H9 (cell line): ENCODE data around the gene FAM222B. TPM values are rescaled to one million over a fixed set of nuclear protein-coding genes. Genes with fewer than 3 reads are reported as not detected.
A peak's percentile ranks its signal among the peaks of the same experiment; 100 is the strongest.

Source experiments
- DNase-seq: peaks from one replicate; pipeline ENCODE4 v3.0.0-alpha.2; 2017
- H2AFZ ChIP-seq: one replicate; pipeline ENCODE4 v1.6.1; 2013; ENCODE audit warnings: mild to moderate bottlenecking, low read length, control low read depth, moderate library complexity
- H2AK5ac ChIP-seq: 2 replicates; pipeline ENCODE4 v1.6.1; 2013; ENCODE audit warnings: low read length, control low read depth, mixed read lengths; ENCODE audit not compliant: insufficient read length
- H2BK120ac ChIP-seq: one replicate; pipeline ENCODE4 v1.6.1; 2013; ENCODE audit warnings: low read depth, mild to moderate bottlenecking, low read length, control low read depth, inconsistent platforms; ENCODE audit not compliant: poor library complexity, severe bottlenecking
- H2BK12ac ChIP-seq: 2 replicates; pipeline ENCODE4 v1.6.1; 2013; ENCODE audit warnings: low read length, control low read depth, mixed read lengths, low read depth; ENCODE audit not compliant: insufficient read length
- H2BK15ac ChIP-seq: 2 replicates; pipeline ENCODE4 v1.6.1; 2013; ENCODE audit warnings: low read depth, low read length, control low read depth
- H2BK20ac ChIP-seq: one replicate; pipeline ENCODE4 v1.6.1; 2013; ENCODE audit warnings: low read depth, mild to moderate bottlenecking, low read length, control low read depth, inconsistent platforms; ENCODE audit not compliant: poor library complexity, severe bottlenecking
- H2BK5ac ChIP-seq: 2 replicates; pipeline ENCODE4 v1.6.1; 2013; ENCODE audit warnings: low read length, control low read depth, mixed read lengths; ENCODE audit not compliant: insufficient read length
- H3K14ac ChIP-seq: 2 replicates; pipeline ENCODE4 v1.6.1; 2013; ENCODE audit warnings: low read length, control low read depth; ENCODE audit not compliant: insufficient read depth
- H3K18ac ChIP-seq: 2 replicates; pipeline ENCODE4 v1.6.1; 2013; ENCODE audit warnings: low read depth, mild to moderate bottlenecking, mixed read lengths, low read length, control low read depth; ENCODE audit not compliant: insufficient read length
- H3K23ac ChIP-seq: 2 replicates; pipeline ENCODE4 v1.6.1; 2013; ENCODE audit warnings: low read length, control low read depth, mixed read lengths, low read depth; ENCODE audit not compliant: insufficient read length
- H3K23me2 ChIP-seq: 2 replicates; pipeline ENCODE4 v1.6.1; 2013; ENCODE audit warnings: low read depth, mild to moderate bottlenecking, mixed read lengths, low read length, control low read depth; ENCODE audit not compliant: insufficient read length, poor library complexity, severe bottlenecking
- H3K27ac ChIP-seq: 2 replicates; pipeline ENCODE4 v1.5.1; 2013; ENCODE audit warnings: low read length, control low read depth, mixed read lengths, low read depth; ENCODE audit not compliant: insufficient read length
- H3K27me3 ChIP-seq: 2 replicates; pipeline ENCODE4 v1.6.1; 2013; ENCODE audit warnings: low read length, control low read depth, inconsistent platforms; ENCODE audit not compliant: insufficient read depth
- H3K4ac ChIP-seq: 2 replicates; pipeline ENCODE4 v1.6.1; 2013; ENCODE audit warnings: low read depth, mild to moderate bottlenecking, control low read depth, inconsistent platforms, low read length, moderate library complexity
- H3K4me1 ChIP-seq: 2 replicates; pipeline ENCODE4 v1.6.1; 2013; ENCODE audit warnings: low read length, control low read depth, inconsistent platforms; ENCODE audit not compliant: insufficient read depth
- H3K4me2 ChIP-seq: 2 replicates; pipeline ENCODE4 v1.6.1; 2013; ENCODE audit warnings: low read length, control low read depth, mixed read lengths; ENCODE audit not compliant: insufficient read length, insufficient read depth
- H3K56ac ChIP-seq: 2 replicates; pipeline ENCODE4 v1.6.1; 2013; ENCODE audit warnings: low read depth, mild to moderate bottlenecking, mixed read lengths, low read length, control low read depth; ENCODE audit not compliant: insufficient read length
- H3K79me1 ChIP-seq: 2 replicates; pipeline ENCODE4 v1.6.1; 2013; ENCODE audit warnings: low read depth, mild to moderate bottlenecking, moderate library complexity, low read length, control low read depth, inconsistent platforms; ENCODE audit not compliant: insufficient read depth, poor library complexity, severe bottlenecking
- H3K79me2 ChIP-seq: 2 replicates; pipeline ENCODE4 v1.6.1; 2013; ENCODE audit warnings: low read length, control low read depth, inconsistent platforms; ENCODE audit not compliant: insufficient read depth
- H3K9ac ChIP-seq: 2 replicates; pipeline ENCODE4 v1.6.1; 2013; ENCODE audit warnings: low read length, control low read depth, mixed read lengths; ENCODE audit not compliant: insufficient read length; ENCODE audit errors: extremely low read depth
- H3K9me3 ChIP-seq: one replicate; pipeline ENCODE4 v1.6.1; 2013; ENCODE audit warnings: low read depth, low read length, inconsistent platforms; ENCODE audit not compliant: control insufficient read depth
- H3T11ph ChIP-seq: one replicate; pipeline ENCODE4 v1.6.1; 2013; ENCODE audit warnings: mild to moderate bottlenecking, low read length, control low read depth, inconsistent platforms
- H4K20me1 ChIP-seq: one replicate; pipeline ENCODE4 v1.6.1; 2013; ENCODE audit not compliant: control insufficient read depth, insufficient read length, insufficient read depth
- H4K5ac ChIP-seq: 2 replicates; pipeline ENCODE4 v1.6.1; 2013; ENCODE audit warnings: low read depth, mild to moderate bottlenecking, mixed read lengths, low read length, control low read depth; ENCODE audit not compliant: insufficient read length
- H4K8ac ChIP-seq: replicated peaks from 2 replicates; pipeline ENCODE4 v1.6.1; 2013; ENCODE audit warnings: low read length, control low read depth, mixed read lengths, low read depth; ENCODE audit not compliant: insufficient read length
- H4K91ac ChIP-seq: 2 replicates; pipeline ENCODE4 v1.6.1; 2013; ENCODE audit warnings: low read depth, mild to moderate bottlenecking, moderate library complexity, mixed read lengths, low read length, control low read depth; ENCODE audit not compliant: insufficient read length
- H3K27ac Mint-ChIP-seq, 3 experiments: 2 replicates in 2 of 3; 3 replicates in 1 of 3; pipeline ENCODE4 v1.8.0; 2020 to 2021; ENCODE audit warnings: mixed read lengths in 3 of 3, mild to moderate bottlenecking in 1 of 3, moderate library complexity in 1 of 3
- H3K27me3 Mint-ChIP-seq: 2 replicates; pipeline ENCODE4 v1.8.0; 2021; ENCODE audit warnings: low read depth, mild to moderate bottlenecking, moderate library complexity, mixed read lengths
- H3K36me3 Mint-ChIP-seq, 3 experiments: 2 replicates in 2 of 3; 3 replicates in 1 of 3; pipeline ENCODE4 v1.8.0; 2020 to 2021; ENCODE audit warnings: low read depth in 3 of 3, mixed read lengths in 3 of 3; ENCODE audit not compliant: insufficient read depth in 1 of 3
- H3K4me1 Mint-ChIP-seq, 2 experiments: 2 replicates each; pipeline ENCODE4 v1.8.0; 2020; ENCODE audit warnings: mixed read lengths in 2 of 2
- H3K4me3 Mint-ChIP-seq, 2 experiments: 2 replicates in 1 of 2; 3 replicates in 1 of 2; pipeline ENCODE4 v1.8.0; 2020 to 2021; ENCODE audit warnings: mild to moderate bottlenecking in 2 of 2, mixed read lengths in 2 of 2, moderate library complexity in 1 of 2
- H3K9me3 Mint-ChIP-seq, 2 experiments: 2 replicates in 1 of 2; 3 replicates in 1 of 2; pipeline ENCODE4 v1.8.0; 2020; ENCODE audit warnings: mild to moderate bottlenecking in 2 of 2, mixed read lengths in 2 of 2, moderate library complexity in 1 of 2
- WGBS: extraction: QIAGEN DNeasy Blood & Tissue Kit; methylation state at CpG from one replicate; pipeline ENCODE4 v1.1.7; 2013; ENCODE audit warnings: missing lambda C conversion rate, low lambda C conversion rate, mixed read lengths; ENCODE audit not compliant: insufficient read length; ENCODE audit errors: extremely low coverage; 5-methylcytosine and 5-hydroxymethylcytosine counted together
- total RNA-seq: library from RNA; stranded (reverse); gene quantifications from 2 replicates; pipeline ENCODE4 v1.2.1, GENCODE V29; 2021
- TF ChIP-seq, protein P1 (sequence below): fragments of 200-600 bp; sonication (generic); conservative IDR thresholded peaks from 3 replicates; pipeline ENCODE4 v1.8.0; 2021; ENCODE audit warnings: antibody characterized with exemption, mild to moderate bottlenecking

Gene FAM222B
- total RNA-seq, 1 experiment from 2014 or later: 76.1 TPM

- H3K36me3 Mint-ChIP-seq: peaks cover 40 to 58% (median 48%) of the 10 kb centered on the region in 3 experiments; a peak in 6 of 7 replicates
- no peak overlapping the region for H3K56ac ChIP-seq
- DNase-seq: peak; percentile 94
- no peak overlapping the region for H3K18ac ChIP-seq
- H2BK15ac ChIP-seq: no peak overlapping the region
- H3K27ac ChIP-seq: peak overlapping the region; percentile 89
- no peak overlapping the region for H3K23ac ChIP-seq
- no peak overlapping the region for H4K91ac ChIP-seq
- no peaks in the 10 kb centered on the region for H4K20me1 ChIP-seq
- WGBS: no CpG with 5 or more reads among the region's 9 CpGs
- no peak overlapping the region for H2BK20ac ChIP-seq
- H3K79me1 ChIP-seq: no peaks in the 10 kb centered on the region
- peak overlapping the region; percentile 41 to 97 (median 95) for H3K27ac Mint-ChIP-seq
- H3K9ac ChIP-seq: no peak overlapping the region
- no peak overlapping the region for H3K4ac ChIP-seq
- peaks cover 40 to 44% of the 10 kb centered on the region in 2 experiments for H3K4me1 Mint-ChIP-seq
- no peak overlapping the region for H2BK120ac ChIP-seq
- H2AK5ac ChIP-seq: no peak overlapping the region
- TF ChIP-seq, protein P1, sequence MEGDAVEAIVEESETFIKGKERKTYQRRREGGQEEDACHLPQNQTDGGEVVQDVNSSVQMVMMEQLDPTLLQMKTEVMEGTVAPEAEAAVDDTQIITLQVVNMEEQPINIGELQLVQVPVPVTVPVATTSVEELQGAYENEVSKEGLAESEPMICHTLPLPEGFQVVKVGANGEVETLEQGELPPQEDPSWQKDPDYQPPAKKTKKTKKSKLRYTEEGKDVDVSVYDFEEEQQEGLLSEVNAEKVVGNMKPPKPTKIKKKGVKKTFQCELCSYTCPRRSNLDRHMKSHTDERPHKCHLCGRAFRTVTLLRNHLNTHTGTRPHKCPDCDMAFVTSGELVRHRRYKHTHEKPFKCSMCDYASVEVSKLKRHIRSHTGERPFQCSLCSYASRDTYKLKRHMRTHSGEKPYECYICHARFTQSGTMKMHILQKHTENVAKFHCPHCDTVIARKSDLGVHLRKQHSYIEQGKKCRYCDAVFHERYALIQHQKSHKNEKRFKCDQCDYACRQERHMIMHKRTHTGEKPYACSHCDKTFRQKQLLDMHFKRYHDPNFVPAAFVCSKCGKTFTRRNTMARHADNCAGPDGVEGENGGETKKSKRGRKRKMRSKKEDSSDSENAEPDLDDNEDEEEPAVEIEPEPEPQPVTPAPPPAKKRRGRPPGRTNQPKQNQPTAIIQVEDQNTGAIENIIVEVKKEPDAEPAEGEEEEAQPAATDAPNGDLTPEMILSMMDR: no peak
- H3K4me2 ChIP-seq: peak overlapping the region; percentile 49
- H4K8ac ChIP-seq: no peak overlapping the region
- peaks cover 12% of the 10 kb centered on the region; the same call in 1 of the 2 replicates for H3K4me1 ChIP-seq
- no peaks in the 10 kb centered on the region for H3K79me2 ChIP-seq
- no peak overlapping the region for H2BK12ac ChIP-seq
- H3K27me3 ChIP-seq: no peaks in the 10 kb centered on the region
- H3K27me3 Mint-ChIP-seq: 0 out of 2 replicates have a peak, but pooled peaks cover 1% of the 10 kb centered on the region
- H3K14ac ChIP-seq: no peak overlapping the region
- no peak overlapping the region for H3T11ph ChIP-seq
- peak overlapping the region; percentile 33 to 70 for H3K4me3 Mint-ChIP-seq
- no peaks in the 10 kb centered on the region for H3K9me3 Mint-ChIP-seq
- no peak overlapping the region for H4K5ac ChIP-seq
- H3K9me3 ChIP-seq: no peaks in the 10 kb centered on the region
- no peak overlapping the region for H2BK5ac ChIP-seq
- H2AFZ ChIP-seq: no peak overlapping the region
- no peaks in the 10 kb centered on the region for H3K23me2 ChIP-seq
Measured at GRCh38 chr17:28760601-28761562, 81.7 kb downstream of the FAM222B start.
